ENCODE data around the gene TRMT6. TPM values are rescaled to one million over a fixed set of nuclear protein-coding genes. Genes with fewer than 3 reads are reported as not detected.

TRMT6 gene
- total RNA-seq, 1 donor from 2014 or later: 11.9 TPM

DNA sequence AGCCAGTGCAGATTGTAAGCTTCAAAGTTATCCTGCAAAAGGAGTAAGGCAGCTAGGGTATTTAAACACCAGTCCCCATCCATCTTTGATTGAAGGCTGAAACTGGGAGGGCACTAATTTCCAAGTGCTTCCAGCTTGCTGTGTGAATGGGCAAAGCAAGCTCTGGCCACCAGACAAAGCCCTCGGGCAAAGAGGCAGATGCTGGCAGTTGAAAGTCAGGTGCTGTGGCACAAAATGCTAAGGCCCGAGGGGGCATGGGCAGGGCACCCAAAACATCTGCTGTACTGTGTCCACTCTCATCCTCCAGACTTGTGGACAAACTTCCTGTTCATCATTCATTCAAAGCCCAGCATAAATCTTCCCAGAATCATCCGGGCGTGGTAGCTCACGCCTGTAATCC lies 62.9 kb downstream of the TRMT6 start:
- TF ChIP-seq CTCF (conservative IDR thresholded peaks at IDR 0.05): no peak
- no peaks in the 10 kb centered on the region for H3K9me3 Mint-ChIP-seq
- H3K36me3 Mint-ChIP-seq: no peaks in the 10 kb centered on the region
- no peaks in the 10 kb centered on the region for H3K4me1 Mint-ChIP-seq (ENCODE audit: unreplicated experiment)
- DNase-seq (ENCODE audit: extremely low spot score, unreplicated experiment): no peak
- H3K27ac Mint-ChIP-seq: no peak overlapping the region
- peaks cover 6% of the 10 kb centered on the region for H3K27me3 Mint-ChIP-seq
- no peak overlapping the region for H3K4me3 Mint-ChIP-seq

Other genes with a start within 250 kb of the TRMT6 start
- 4.1 and 6.2 TPM in 2 replicates for gene SHLD1, start 200.1 kb downstream of the TRMT6 start, total RNA-seq (ENCODE audit: low replicate concordance)
- gene CHGB, start 39.0 kb downstream of the TRMT6 start, total RNA-seq (ENCODE audit: low replicate concordance): 19.6 and 31.2 TPM in 2 replicates
- gene MCM8, start 119 bp upstream of the TRMT6 start, total RNA-seq (ENCODE audit: low replicate concordance): 9.2 and 19.9 TPM in 2 replicates
- 43.6 and 45.0 TPM in 2 replicates for gene CRLS1, start 55.6 kb upstream of the TRMT6 start, total RNA-seq (ENCODE audit: low replicate concordance)
- 9.9 and 12.5 TPM in 2 replicates for gene LRRN4, start 103.5 kb upstream of the TRMT6 start, total RNA-seq (ENCODE audit: low replicate concordance)
- gene FERMT1, start 172.5 kb upstream of the TRMT6 start, total RNA-seq (ENCODE audit: low replicate concordance): 7.1 and 11.5 TPM in 2 replicates

Data from type B pancreatic cell (in vitro differentiated cells).